Measurements from ENCODE around the gene PBX4.

DNA sequence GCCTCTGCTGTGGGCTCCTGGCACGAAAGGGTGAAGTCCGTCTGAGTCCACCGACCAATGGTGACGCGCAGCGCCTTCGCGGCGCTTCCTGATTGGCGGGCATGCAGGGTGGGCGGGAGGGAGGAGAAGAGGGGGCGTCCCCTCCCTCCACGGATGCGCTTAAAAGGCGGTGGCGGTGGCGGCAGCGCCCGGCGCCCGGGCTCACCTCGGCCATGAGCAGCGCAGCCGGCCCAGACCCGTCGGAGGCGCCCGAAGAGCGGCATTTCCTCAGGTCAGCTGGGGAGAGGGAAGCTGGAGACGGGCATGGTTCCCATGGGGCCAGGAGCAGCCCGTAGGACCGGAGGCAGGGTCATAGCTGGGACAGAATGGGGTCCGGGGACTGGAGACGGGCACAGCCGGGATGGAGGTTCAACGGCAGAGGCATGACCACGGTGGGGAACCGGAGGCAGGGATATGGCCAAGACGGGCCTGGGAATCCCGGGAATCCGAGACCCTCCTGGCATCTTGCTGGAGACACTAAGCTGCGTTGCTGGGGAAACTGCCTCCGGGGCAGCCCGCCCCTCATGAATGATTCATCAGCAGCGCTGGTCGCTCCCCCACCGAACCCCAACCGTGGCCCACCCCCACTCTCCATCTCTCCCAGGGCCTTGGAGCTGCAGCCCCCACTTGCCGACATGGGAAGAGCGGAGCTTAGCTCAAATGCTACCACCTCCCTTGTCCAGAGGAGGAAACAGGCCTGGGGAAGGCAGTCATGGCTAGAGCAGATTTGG, 89.6 kb downstream of the PBX4 start, which contains the start of gene YJEFN3:
- TF ChIP-seq, protein P1, sequence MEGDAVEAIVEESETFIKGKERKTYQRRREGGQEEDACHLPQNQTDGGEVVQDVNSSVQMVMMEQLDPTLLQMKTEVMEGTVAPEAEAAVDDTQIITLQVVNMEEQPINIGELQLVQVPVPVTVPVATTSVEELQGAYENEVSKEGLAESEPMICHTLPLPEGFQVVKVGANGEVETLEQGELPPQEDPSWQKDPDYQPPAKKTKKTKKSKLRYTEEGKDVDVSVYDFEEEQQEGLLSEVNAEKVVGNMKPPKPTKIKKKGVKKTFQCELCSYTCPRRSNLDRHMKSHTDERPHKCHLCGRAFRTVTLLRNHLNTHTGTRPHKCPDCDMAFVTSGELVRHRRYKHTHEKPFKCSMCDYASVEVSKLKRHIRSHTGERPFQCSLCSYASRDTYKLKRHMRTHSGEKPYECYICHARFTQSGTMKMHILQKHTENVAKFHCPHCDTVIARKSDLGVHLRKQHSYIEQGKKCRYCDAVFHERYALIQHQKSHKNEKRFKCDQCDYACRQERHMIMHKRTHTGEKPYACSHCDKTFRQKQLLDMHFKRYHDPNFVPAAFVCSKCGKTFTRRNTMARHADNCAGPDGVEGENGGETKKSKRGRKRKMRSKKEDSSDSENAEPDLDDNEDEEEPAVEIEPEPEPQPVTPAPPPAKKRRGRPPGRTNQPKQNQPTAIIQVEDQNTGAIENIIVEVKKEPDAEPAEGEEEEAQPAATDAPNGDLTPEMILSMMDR (IDR thresholded peaks at IDR 0.05), result no peak
- no peak for TF ChIP-seq POLR2A (IDR thresholded peaks at IDR 0.05)

All from uterus (tissue), 2 donors.